Caco-2 (cell line): ENCODE measurements around the gene CD82. TPM values are rescaled to one million over a fixed set of nuclear protein-coding genes. Genes with fewer than 3 reads are reported as not detected.

ENCODE experiments used
- BruUV-seq: library from RNA; stranded (reverse); fragments of 400-500 nt; replicated peaks from 2 replicates; lab custom pipeline; 2021; lab: Mats Ljungman, UMichigan
- CTCF ChIA-PET: fragments of 300-600 bp; sonication (Branson Sonifier 250); formaldehyde crosslinking; loops from one replicate; lab custom pipeline; 2022; ENCODE audit warnings: antibody characterized with exemption; lab: Charles Lee
- POLR2A ChIA-PET: fragments of 300-600 bp; sonication (Branson Sonifier 250); formaldehyde crosslinking; loops from one replicate; lab custom pipeline; 2022; ENCODE audit warnings: antibody characterized with exemption; lab: Charles Lee
- DNase-seq, 2 experiments: peaks; one replicate each; pipeline versions ENCODE4 v3.0.0 to v3.0.0-alpha.2; 2020 to 2022
- H3K27me3 ChIP-seq: replicated peaks from 2 replicates; pipeline ENCODE4 v1.6.0; 2011; ENCODE audit warnings: low read length; ENCODE audit not compliant: control insufficient read depth, insufficient read depth
- H3K36me3 ChIP-seq: 2 replicates; pipeline ENCODE4 v1.5.1; 2011; ENCODE audit warnings: low read length; ENCODE audit not compliant: control insufficient read depth, insufficient read depth
- H3K4me1 ChIP-seq: fragments of 250-450 bp; sonication (Bioruptor Pico); 2 replicates; pipeline ENCODE4 v1.5.1; 2020; ENCODE audit warnings: mild to moderate bottlenecking
- H3K4me3 ChIP-seq: 2 replicates; pipeline ENCODE4 v1.5.1; 2011; ENCODE audit warnings: low read depth, mild to moderate bottlenecking, control low read depth, low read length
- H3K9me3 ChIP-seq: fragments of 250-450 bp; sonication (Bioruptor Pico); 2 replicates; pipeline ENCODE4 v1.5.1; 2020; ENCODE audit warnings: mild to moderate bottlenecking, moderate library complexity
- H3K27ac Mint-ChIP-seq: one replicate; pipeline ENCODE4 v1.8.0; 2022; ENCODE audit warnings: mixed read lengths; ENCODE audit not compliant: unreplicated experiment
- H3K27me3 Mint-ChIP-seq: one replicate; pipeline ENCODE4 v1.8.0; 2022; ENCODE audit warnings: mixed read lengths; ENCODE audit not compliant: insufficient read depth, unreplicated experiment
- H3K36me3 Mint-ChIP-seq: one replicate; pipeline ENCODE4 v1.8.0; 2022; ENCODE audit warnings: mild to moderate bottlenecking, mixed read lengths; ENCODE audit not compliant: insufficient read depth, unreplicated experiment
- H3K4me1 Mint-ChIP-seq: one replicate; pipeline ENCODE4 v1.8.0; 2022; ENCODE audit warnings: low read depth, mixed read lengths; ENCODE audit not compliant: unreplicated experiment
- H3K4me3 Mint-ChIP-seq: one replicate; pipeline ENCODE4 v1.8.0; 2022; ENCODE audit warnings: mild to moderate bottlenecking, moderate library complexity, mixed read lengths; ENCODE audit not compliant: unreplicated experiment
- H3K9me3 Mint-ChIP-seq: one replicate; pipeline ENCODE4 v1.8.0; 2022; ENCODE audit warnings: mixed read lengths; ENCODE audit not compliant: unreplicated experiment
- intact Hi-C: fragments of 100-400 bp; cut with micrococcal nuclease; formaldehyde crosslinking; loops from one replicate; pipeline ENCODE4 v1.10.0; 2022; ENCODE audit not compliant: unreplicated experiment
- total RNA-seq: library from RNA; stranded (reverse); gene quantifications from 2 replicates; pipeline ENCODE4 v1.2.3, GENCODE V29; 2022
- TF ChIP-seq, protein P1 (sequence below), 2 experiments: fragments of 200-600 bp in 1 of 2; IDR thresholded peaks; 1 replicate in 1 of 2; 2 replicates in 1 of 2; pipeline versions ENCODE4 v1.5.1 to v1.8.0; 2011 to 2022; ENCODE audit warnings: antibody characterized with exemption in 1 of 2, control low read depth in 1 of 2, inconsistent platforms in 1 of 2, low read depth in 1 of 2, low read length in 1 of 2, mild to moderate bottlenecking in 1 of 2, moderate library complexity in 1 of 2; ENCODE audit not compliant: insufficient read depth in 1 of 2, severe bottlenecking in 1 of 2, unreplicated experiment in 1 of 2

Gene CD82
- total RNA-seq, 1 experiment from 2014 or later: 4.3 TPM

DNA sequence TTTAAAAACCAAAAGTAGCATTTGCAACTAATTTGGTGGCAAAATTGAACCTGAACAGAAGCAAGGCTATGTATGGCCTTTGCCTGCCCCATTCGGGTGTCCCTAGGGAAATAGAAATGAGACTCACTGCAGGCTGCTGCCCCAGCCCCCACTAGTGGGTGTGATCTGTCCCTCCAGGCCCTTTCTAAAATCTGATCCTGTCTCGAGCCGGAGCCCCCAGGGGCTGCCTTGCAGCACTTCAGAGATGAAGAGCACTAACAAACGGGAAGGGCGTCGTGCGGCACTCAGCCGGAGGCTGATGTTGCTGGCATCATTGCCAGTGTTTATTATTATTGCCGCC, 43.2 kb downstream of the CD82 start:
- H3K4me1 ChIP-seq: no peaks in the 10 kb centered on the region
- H3K27me3 ChIP-seq: no peaks in the 10 kb centered on the region
- ChIA-PET POLR2A (no interaction called here), CTCF (no interaction called here)
- no TSS peak for BruUV-seq
- Mint-ChIP-seq H3K9me3 (no peaks in the 10 kb centered on the region), H3K36me3 (no peaks in the 10 kb centered on the region), H3K4me3 (no peak overlapping the region), H3K4me1 (peaks cover 9% of the 10 kb centered on the region), H3K27me3 (no peaks in the 10 kb centered on the region), H3K27ac (no peak overlapping the region)
- TF ChIP-seq, protein P1, sequence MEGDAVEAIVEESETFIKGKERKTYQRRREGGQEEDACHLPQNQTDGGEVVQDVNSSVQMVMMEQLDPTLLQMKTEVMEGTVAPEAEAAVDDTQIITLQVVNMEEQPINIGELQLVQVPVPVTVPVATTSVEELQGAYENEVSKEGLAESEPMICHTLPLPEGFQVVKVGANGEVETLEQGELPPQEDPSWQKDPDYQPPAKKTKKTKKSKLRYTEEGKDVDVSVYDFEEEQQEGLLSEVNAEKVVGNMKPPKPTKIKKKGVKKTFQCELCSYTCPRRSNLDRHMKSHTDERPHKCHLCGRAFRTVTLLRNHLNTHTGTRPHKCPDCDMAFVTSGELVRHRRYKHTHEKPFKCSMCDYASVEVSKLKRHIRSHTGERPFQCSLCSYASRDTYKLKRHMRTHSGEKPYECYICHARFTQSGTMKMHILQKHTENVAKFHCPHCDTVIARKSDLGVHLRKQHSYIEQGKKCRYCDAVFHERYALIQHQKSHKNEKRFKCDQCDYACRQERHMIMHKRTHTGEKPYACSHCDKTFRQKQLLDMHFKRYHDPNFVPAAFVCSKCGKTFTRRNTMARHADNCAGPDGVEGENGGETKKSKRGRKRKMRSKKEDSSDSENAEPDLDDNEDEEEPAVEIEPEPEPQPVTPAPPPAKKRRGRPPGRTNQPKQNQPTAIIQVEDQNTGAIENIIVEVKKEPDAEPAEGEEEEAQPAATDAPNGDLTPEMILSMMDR (IDR thresholded peaks at IDR 0.05; ENCODE audit: insufficient read depth in 1 of 2, low read depth in 1 of 2, low read length in 1 of 2, severe bottlenecking in 1 of 2, unreplicated experiment in 1 of 2): no peak
- H3K4me3 ChIP-seq: no peak overlapping the region
- no peaks in the 10 kb centered on the region for H3K36me3 ChIP-seq
- no peak for DNase-seq
- H3K9me3 ChIP-seq: no peaks in the 10 kb centered on the region
- intact Hi-C loops: no loop called here

- Histone ChIP-seq H3K27me3 (no peaks in the 10 kb centered on the region), H3K4me1 (no peaks in the 10 kb centered on the region), H3K36me3 (no peaks in the 10 kb centered on the region), H3K9me3 (no peaks in the 10 kb centered on the region), H3K4me3 (no peak overlapping the region)
- H3K9me3 Mint-ChIP-seq: no peaks in the 10 kb centered on the region
- DNase-seq: no peak
- TF ChIP-seq, protein P1 (IDR thresholded peaks at IDR 0.05; ENCODE audit: insufficient read depth in 1 of 2, low read depth in 1 of 2, low read length in 1 of 2, severe bottlenecking in 1 of 2, unreplicated experiment in 1 of 2): no peak
- intact Hi-C loops: no loop called here
- peaks cover 9% of the 10 kb centered on the region for H3K4me1 Mint-ChIP-seq
- no peaks in the 10 kb centered on the region for H3K36me3 Mint-ChIP-seq
- POLR2A ChIA-PET: no interaction called here
- CTCF ChIA-PET: no interaction called here
- no peaks in the 10 kb centered on the region for H3K27me3 Mint-ChIP-seq
- BruUV-seq: no TSS peak
- H3K27ac Mint-ChIP-seq: no peak overlapping the region
- H3K4me3 Mint-ChIP-seq: no peak overlapping the region
Observed at GRCh38 chr11:44608991-44609782, 43.7 kb downstream of the CD82 start.

DNA sequence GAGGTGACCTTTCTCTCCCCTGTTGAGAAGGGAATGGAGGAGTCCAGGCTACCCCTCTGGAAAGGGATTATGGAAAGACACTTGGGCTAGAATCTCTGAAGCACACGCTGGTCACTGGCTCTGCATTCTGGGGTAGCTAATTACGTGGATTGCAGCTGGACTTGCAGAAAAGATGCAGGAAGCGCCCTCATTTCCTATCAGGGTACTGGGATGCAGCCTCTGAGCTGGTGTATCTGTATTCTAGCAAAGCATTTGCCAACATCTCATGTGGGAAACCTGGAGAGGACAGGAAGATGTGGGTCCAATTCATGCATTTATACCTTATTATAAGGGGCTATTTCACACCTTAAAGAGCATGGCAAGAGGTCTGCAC, 44.3 kb downstream of the CD82 start:
- ChIA-PET POLR2A (no interaction called here), CTCF (no interaction called here)
- intact Hi-C loops: no loop called here
- DNase-seq: no peak
- Histone ChIP-seq H3K36me3 (no peaks in the 10 kb centered on the region), H3K9me3 (no peaks in the 10 kb centered on the region), H3K27me3 (no peaks in the 10 kb centered on the region), H3K4me1 (no peaks in the 10 kb centered on the region), H3K4me3 (no peak overlapping the region)
- TF ChIP-seq, protein P1 (IDR thresholded peaks at IDR 0.05; ENCODE audit: insufficient read depth in 1 of 2, low read depth in 1 of 2, low read length in 1 of 2, severe bottlenecking in 1 of 2, unreplicated experiment in 1 of 2): no peak
- H3K27me3 Mint-ChIP-seq: peaks cover 2% of the 10 kb centered on the region
- peaks cover 9% of the 10 kb centered on the region for H3K4me1 Mint-ChIP-seq
- no TSS peak for BruUV-seq
- no peaks in the 10 kb centered on the region for H3K9me3 Mint-ChIP-seq
- H3K4me3 Mint-ChIP-seq: no peak overlapping the region
- no peaks in the 10 kb centered on the region for H3K36me3 Mint-ChIP-seq
- no peak overlapping the region for H3K27ac Mint-ChIP-seq
